A549 (cell line): ENCODE results near the gene IGFBP2. TPM values are rescaled to one million over a fixed set of nuclear protein-coding genes. Genes with fewer than 3 reads are reported as not detected.

Experiments used
- ATAC-seq, 2 experiments: fragments of 200-7000 bp in 1 of 2; fragments of >200 bp in 1 of 2; cut with Nextera tagmentation in 1 of 2; cut with Tn5 transposase in 1 of 2; 3 replicates each; pipeline versions ENCODE4 v1.8.0 to v1.9.1; 2018 to 2020; ENCODE audit warnings: mild to moderate bottlenecking in 1 of 2, moderate library complexity in 1 of 2
- CTCF ChIA-PET: fragments of 300-600 bp; sonication (Branson Sonifier 250); formaldehyde crosslinking; extraction: SDS; loops from one replicate; lab custom pipeline; 2021; ENCODE audit warnings: antibody characterized with exemption, inconsistent platforms; lab: Yijun Ruan, JAX
- POLR2A ChIA-PET: fragments of 350-600 bp; formaldehyde crosslinking; extraction: SDS; loops from one replicate; lab custom pipeline; 2021; ENCODE audit warnings: antibody characterized with exemption, inconsistent platforms; lab: Yijun Ruan, JAX
- DNase-seq, 2 experiments: peaks; one replicate each; pipeline versions ENCODE4 v3.0.0 to v3.0.0-alpha.2; 2011 to 2016; ENCODE audit warnings: low read depth in 1 of 2, low spot score in 1 of 2
- FAIRE-seq: peaks from 2 replicates; lab custom pipeline; 2011; peaks lifted over from hg19 to GRCh38; lab: Jason Lieb, UNC
- H3K27ac ChIP-seq, 2 experiments: fragments of >200 bp; sonication (Bioruptor Twin); formaldehyde crosslinking; 3 replicates each; pipeline ENCODE4 v1.5.1; 2016 to 2017
- H3K4me1 ChIP-seq: fragments of >200 bp; sonication (Bioruptor Twin); formaldehyde crosslinking; 3 replicates; pipeline ENCODE4 v1.6.1; 2016
- H3K4me2 ChIP-seq: fragments of >200 bp; sonication (Bioruptor Twin); formaldehyde crosslinking; 3 replicates; pipeline ENCODE4 v1.6.1; 2016
- H3K4me3 ChIP-seq: fragments of >200 bp; sonication (Bioruptor Twin); formaldehyde crosslinking; 3 replicates; pipeline ENCODE4 v1.5.1; 2016
- H3K9me3 ChIP-seq: fragments of >200 bp; sonication (Bioruptor Twin); formaldehyde crosslinking; 3 replicates; pipeline ENCODE4 v1.6.1; 2016
- BHLHE40 ChIP-seq: IDR thresholded peaks from 2 replicates; pipeline ENCODE4 v1.6.1; 2012; ENCODE audit warnings: low read depth, low read length, inconsistent platforms
- CBX2 ChIP-seq: fragments of 200-600 bp; sonication (generic); IDR thresholded peaks from 2 replicates; pipeline ENCODE4 v1.6.1; 2016; ENCODE audit warnings: low read depth, mild to moderate bottlenecking, borderline replicate concordance
- CEBPB ChIP-seq, 2 experiments: fragments of >200 bp in 1 of 2; sonication (Bioruptor Twin) in 1 of 2; formaldehyde crosslinking in 1 of 2; IDR thresholded peaks; 2 replicates each; pipeline ENCODE4 v1.6.1; 2012 to 2016
- CHD2 ChIP-seq: fragments of 150-350 bp; IDR thresholded peaks from 2 replicates; pipeline ENCODE4 v1.6.1; 2014; ENCODE audit warnings: low read length; ENCODE audit not compliant: partially characterized antibody
- EHMT2 ChIP-seq: fragments of 200-600 bp; sonication (generic); IDR thresholded peaks from 2 replicates; pipeline ENCODE4 v1.6.1; 2016; ENCODE audit warnings: antibody characterized with exemption, low read depth, mild to moderate bottlenecking, moderate library complexity
- ESRRA ChIP-seq: fragments of 150-350 bp; IDR thresholded peaks from 2 replicates; pipeline ENCODE4 v1.6.1; 2014; ENCODE audit warnings: mild to moderate bottlenecking, low read length, borderline replicate concordance
- FOXS1 ChIP-seq: fragments of 250-450 bp; sonication (Bioruptor Pico); IDR thresholded peaks from 2 replicates; pipeline ENCODE4 v1.5.0; 2020; ENCODE audit warnings: mild to moderate bottlenecking, moderate library complexity
- HDAC2 ChIP-seq: fragments of 200-600 bp; sonication (generic); IDR thresholded peaks from 2 replicates; pipeline ENCODE4 v1.6.1; 2016
- HEYL ChIP-seq: fragments of 250-450 bp; sonication (Bioruptor Pico); IDR thresholded peaks from 2 replicates; pipeline ENCODE4 v1.8.0; 2021; ENCODE audit warnings: mild to moderate bottlenecking, moderate library complexity
- HOXA7 ChIP-seq: fragments of 250-450 bp; sonication (Bioruptor Pico); IDR thresholded peaks from 2 replicates; pipeline ENCODE4 v1.5.0; 2020; ENCODE audit warnings: mild to moderate bottlenecking, moderate library complexity
- MAFK ChIP-seq: fragments of 450-650 bp; IDR thresholded peaks from 2 replicates; pipeline ENCODE4 v1.6.1; 2014; ENCODE audit not compliant: partially characterized antibody
- PHF8 ChIP-seq: fragments of 200-600 bp; sonication (generic); IDR thresholded peaks from 2 replicates; pipeline ENCODE4 v1.6.1; 2016; ENCODE audit warnings: low read depth, mild to moderate bottlenecking, antibody characterized with exemption, moderate library complexity, borderline replicate concordance
- POLR2AphosphoS2 ChIP-seq: conservative IDR thresholded peaks from 2 replicates; pipeline ENCODE4 v1.6.1; 2012; ENCODE audit warnings: low read length, improper control_type of control experiment, inconsistent platforms
- RARB ChIP-seq: fragments of 250-450 bp; sonication (Bioruptor Pico); IDR thresholded peaks from 2 replicates; pipeline ENCODE4 v1.8.0; 2021; ENCODE audit warnings: mild to moderate bottlenecking, moderate library complexity
- RCOR1 ChIP-seq: fragments of 150-350 bp; IDR thresholded peaks from 2 replicates; pipeline ENCODE4 v1.6.1; 2014; ENCODE audit warnings: antibody characterized with exemption, low read length, low read depth
- RFX5 ChIP-seq: fragments of 450-650 bp; IDR thresholded peaks from 2 replicates; pipeline ENCODE4 v1.7.1; 2014; ENCODE audit warnings: antibody characterized with exemption, mild to moderate bottlenecking, moderate library complexity
- SMC3 ChIP-seq: fragments of >200 bp; sonication (Bioruptor Twin); formaldehyde crosslinking; IDR thresholded peaks from 3 replicates; pipeline ENCODE4 v1.6.1; 2018; ENCODE audit warnings: inconsistent platforms
- ZFP36 ChIP-seq: fragments of 450-650 bp; IDR thresholded peaks from 2 replicates; pipeline ENCODE4 v1.6.1; 2014; ENCODE audit warnings: borderline replicate concordance; ENCODE audit not compliant: partially characterized antibody
- ZNF302 ChIP-seq: fragments of 250-450 bp; sonication (Bioruptor Pico); IDR thresholded peaks from 2 replicates; pipeline ENCODE4 v1.9.0; 2021; ENCODE audit warnings: inconsistent platforms, mild to moderate bottlenecking, moderate library complexity
- ZSCAN20 ChIP-seq: fragments of 250-450 bp; sonication (Bioruptor Pico); IDR thresholded peaks from 2 replicates; pipeline ENCODE4 v1.8.0; 2022; ENCODE audit warnings: mild to moderate bottlenecking, moderate library complexity
- WGBS: methylation state at CpG from one replicate; pipeline ENCODE4 v1.1.6; 2017; ENCODE audit errors: missing lambda C conversion rate; 5-methylcytosine and 5-hydroxymethylcytosine counted together
- polyA plus RNA-seq, 4 experiments: library from polyadenylated mRNA; depleted of rRNA in 3 of 4; stranded (reverse); fragments of >200 nt; fragmentation: RNase III in 1 of 4; extraction: RNeasy Plus Mini Kit Qiagen cat#74134 plus additional on column Dnase treatment in 1 of 4; gene quantifications; 2 replicates in 3 of 4; 3 replicates in 1 of 4; pipeline ENCODE4 v1.2.3, GENCODE V29; 2011 to 2017
- TF ChIP-seq, protein P1 (sequence below): fragments of 200-600 bp; sonication (generic); IDR thresholded peaks from 2 replicates; pipeline ENCODE4 v1.6.1; 2016; ENCODE audit warnings: antibody characterized with exemption, mild to moderate bottlenecking, moderate library complexity
- TF ChIP-seq, protein P2 (sequence below): fragments of >200 bp; sonication (Bioruptor Twin); formaldehyde crosslinking; IDR thresholded peaks from 2 replicates; pipeline ENCODE4 v1.6.1; 2016
- TF ChIP-seq, protein P3 (sequence below): fragments of 250-450 bp; sonication (Bioruptor Pico); IDR thresholded peaks from 2 replicates; pipeline ENCODE4 v1.5.0; 2021; ENCODE audit warnings: mild to moderate bottlenecking, moderate library complexity, borderline replicate concordance
- TF ChIP-seq, protein P4 (sequence below): IDR thresholded peaks from 2 replicates; pipeline ENCODE4 v1.6.1; 2012; ENCODE audit warnings: low read depth, borderline replicate concordance
- TF ChIP-seq, protein P5 (sequence below): IDR thresholded peaks from 2 replicates; pipeline ENCODE4 v1.6.1; 2012

The IGFBP2 gene
- polyA plus RNA-seq, 2 of the 4 experiments (the other 2 are of a cell fraction), result 26.1 to 34.9 TPM

DNA sequence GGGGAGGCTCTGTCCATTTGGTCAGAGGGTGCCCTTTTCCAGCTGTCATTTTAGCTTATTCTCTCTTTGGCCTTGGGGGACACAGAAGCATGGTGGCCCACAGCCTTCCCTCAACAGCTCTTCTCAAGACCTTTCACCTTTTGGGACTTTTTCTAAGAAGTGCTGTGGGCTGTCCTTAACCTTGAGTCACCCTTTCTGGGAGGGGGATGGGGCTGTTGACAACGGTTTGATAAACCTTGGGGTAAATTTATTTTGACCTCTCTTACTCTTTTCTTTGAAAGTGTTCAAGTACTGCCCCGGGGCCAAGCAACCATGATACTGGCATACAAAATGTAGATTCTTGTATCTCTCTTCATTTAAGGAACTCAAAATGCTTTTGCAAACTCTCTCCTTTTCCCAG, 48.5 kb downstream of the IGFBP2 start:
- POLR2A ChIA-PET, result no interaction called here
- Histone ChIP-seq H3K4me1 (peaks cover 21% of the 10 kb centered on the region; the same call in 2 of the 3 replicates), H3K9me3 (no peaks in the 10 kb centered on the region)
- no peak for DNase-seq
- TF ChIP-seq FOXS1 (CRISPR knock-in tag) (no peak), RARB (CRISPR knock-in tag) (no peak), CBX2 (no peak), ESRRA (no peak), HEYL (CRISPR knock-in tag) (no peak), EHMT2 (no peak)
- TF ChIP-seq, protein P1, sequence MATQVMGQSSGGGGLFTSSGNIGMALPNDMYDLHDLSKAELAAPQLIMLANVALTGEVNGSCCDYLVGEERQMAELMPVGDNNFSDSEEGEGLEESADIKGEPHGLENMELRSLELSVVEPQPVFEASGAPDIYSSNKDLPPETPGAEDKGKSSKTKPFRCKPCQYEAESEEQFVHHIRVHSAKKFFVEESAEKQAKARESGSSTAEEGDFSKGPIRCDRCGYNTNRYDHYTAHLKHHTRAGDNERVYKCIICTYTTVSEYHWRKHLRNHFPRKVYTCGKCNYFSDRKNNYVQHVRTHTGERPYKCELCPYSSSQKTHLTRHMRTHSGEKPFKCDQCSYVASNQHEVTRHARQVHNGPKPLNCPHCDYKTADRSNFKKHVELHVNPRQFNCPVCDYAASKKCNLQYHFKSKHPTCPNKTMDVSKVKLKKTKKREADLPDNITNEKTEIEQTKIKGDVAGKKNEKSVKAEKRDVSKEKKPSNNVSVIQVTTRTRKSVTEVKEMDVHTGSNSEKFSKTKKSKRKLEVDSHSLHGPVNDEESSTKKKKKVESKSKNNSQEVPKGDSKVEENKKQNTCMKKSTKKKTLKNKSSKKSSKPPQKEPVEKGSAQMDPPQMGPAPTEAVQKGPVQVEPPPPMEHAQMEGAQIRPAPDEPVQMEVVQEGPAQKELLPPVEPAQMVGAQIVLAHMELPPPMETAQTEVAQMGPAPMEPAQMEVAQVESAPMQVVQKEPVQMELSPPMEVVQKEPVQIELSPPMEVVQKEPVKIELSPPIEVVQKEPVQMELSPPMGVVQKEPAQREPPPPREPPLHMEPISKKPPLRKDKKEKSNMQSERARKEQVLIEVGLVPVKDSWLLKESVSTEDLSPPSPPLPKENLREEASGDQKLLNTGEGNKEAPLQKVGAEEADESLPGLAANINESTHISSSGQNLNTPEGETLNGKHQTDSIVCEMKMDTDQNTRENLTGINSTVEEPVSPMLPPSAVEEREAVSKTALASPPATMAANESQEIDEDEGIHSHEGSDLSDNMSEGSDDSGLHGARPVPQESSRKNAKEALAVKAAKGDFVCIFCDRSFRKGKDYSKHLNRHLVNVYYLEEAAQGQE, result no peak
- TF ChIP-seq, protein P2, sequence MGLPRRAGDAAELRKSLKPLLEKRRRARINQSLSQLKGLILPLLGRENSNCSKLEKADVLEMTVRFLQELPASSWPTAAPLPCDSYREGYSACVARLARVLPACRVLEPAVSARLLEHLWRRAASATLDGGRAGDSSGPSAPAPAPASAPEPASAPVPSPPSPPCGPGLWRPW, result no peak
- TF ChIP-seq, all 56 proteins: peak for 0
- CTCF ChIA-PET, result interaction anchor here (0.7 to 3.9 kb wide), 24 partner anchors 11 to 1074 kb away, joined by 3 to 30 read pairs (median 4); partner anchors contain the start of genes IGFBP2 and IGFBP5
- 4% methylated on average over 2 of the region's 2 CpGs for WGBS
- H3K4me2 ChIP-seq, result peak overlapping the region; percentile 63; the same call in 2 of the 3 replicates
- no peak for FAIRE-seq
- no peak overlapping the region for H3K27ac ChIP-seq
- no peak for ATAC-seq
- no peak overlapping the region for H3K4me3 ChIP-seq

DNA sequence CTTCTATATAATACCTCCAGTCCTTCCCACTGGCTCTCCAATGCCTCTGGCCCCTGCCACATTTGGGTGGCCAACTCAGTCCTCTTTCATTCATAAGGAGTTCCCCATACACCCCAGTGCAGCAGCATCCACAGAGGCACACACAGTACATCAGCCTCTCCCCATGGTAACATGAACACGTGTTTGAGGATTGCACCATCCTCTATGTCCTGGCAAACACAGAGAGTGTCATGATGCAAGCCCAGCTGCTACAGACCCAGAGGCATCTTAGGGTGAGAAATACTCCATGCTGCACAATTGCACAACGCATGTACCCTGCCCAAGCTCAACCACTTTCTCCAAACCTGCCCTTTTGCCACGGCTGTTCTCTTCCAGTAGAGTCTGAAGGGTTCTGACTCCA, 50.6 kb downstream of the IGFBP2 start:
- H3K9me3 ChIP-seq, result no peaks in the 10 kb centered on the region
- peak overlapping the region; percentile 18 to 44; a peak in 2 of 6 replicates for H3K27ac ChIP-seq
- POLR2A ChIA-PET, result no interaction called here
- no peak overlapping the region for H3K4me3 ChIP-seq
- H3K4me1 ChIP-seq, result peaks cover 21% of the 10 kb centered on the region; the same call in 2 of the 3 replicates
- FAIRE-seq (no peak), DNase-seq (peak in 1 of 2 experiments; percentile 66), ATAC-seq (peak; percentile 47 to 79)
- peak overlapping the region; percentile 36; the same call in 2 of the 3 replicates for H3K4me2 ChIP-seq
- TF ChIP-seq ZFP36, result no peak
- no peak for TF ChIP-seq BHLHE40
- TF ChIP-seq CEBPB (IDR thresholded peaks at IDR 0.05), result peak; percentile 69 to 90
- TF ChIP-seq, protein P2, result peak; percentile 61; the same call in 1 of the 2 replicates
- 10% methylated on average over 2 of the region's 3 CpGs for WGBS
- CTCF ChIA-PET, result interaction anchor here (1.0 to 3.9 kb wide), 5 partner anchors 14 to 827 kb away, joined by 3 to 17 read pairs (median 4); no protein-coding TSS in a partner anchor

DNA sequence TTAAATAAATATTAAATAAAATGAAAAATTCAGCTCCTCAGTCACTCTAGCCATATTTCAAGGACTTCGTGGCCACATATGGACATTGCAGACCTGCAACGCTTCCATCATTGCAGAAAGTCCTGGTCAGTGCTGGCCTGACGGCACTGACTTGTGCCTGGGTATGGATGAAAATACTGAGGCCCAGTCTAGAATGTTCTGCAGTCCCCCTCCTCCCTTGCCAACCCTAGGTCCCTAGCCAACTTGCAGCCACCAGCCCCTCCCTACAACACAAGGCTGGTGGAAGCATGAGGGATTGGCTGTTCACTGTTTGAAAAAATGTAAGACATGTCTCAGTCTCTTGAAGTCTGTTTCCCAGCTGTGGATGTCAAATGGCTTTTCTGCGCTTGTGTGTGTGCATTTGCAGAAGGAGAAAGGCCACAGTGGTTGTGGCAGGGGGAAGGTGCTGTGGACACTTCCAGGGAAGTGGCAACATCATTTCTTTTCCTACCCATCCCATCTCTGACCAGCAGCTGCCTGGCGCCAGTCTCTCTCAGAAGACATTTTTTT, 52.2 kb downstream of the IGFBP2 start:
- 68% methylated on average over 5 of the region's 5 CpGs for WGBS
- Histone ChIP-seq H3K4me3 (no peak overlapping the region), H3K4me2 (no peak overlapping the region), H3K4me1 (peaks cover 21% of the 10 kb centered on the region; the same call in 2 of the 3 replicates), H3K27ac (no peak overlapping the region), H3K9me3 (no peaks in the 10 kb centered on the region)
- CTCF ChIA-PET, result interaction anchor here (0.6 to 3.7 kb wide), 5 partner anchors 9 to 1028 kb away, joined by 3 to 19 read pairs (median 6); no protein-coding TSS in a partner anchor
- POLR2A ChIA-PET, result no interaction called here
- ATAC-seq, result no peak
- DNase-seq, result no peak
- FAIRE-seq, result no peak
- TF ChIP-seq RFX5 (no peak), PHF8 (no peak), POLR2AphosphoS2 (no peak), BHLHE40 (no peak), CHD2 (no peak), MAFK (no peak), CBX2 (no peak), HEYL (CRISPR knock-in tag) (no peak), ZNF302 (no peak), HOXA7 (CRISPR knock-in tag) (no peak), ZSCAN20 (CRISPR knock-in tag) (no peak), FOXS1 (CRISPR knock-in tag) (no peak), SMC3 (no peak), RCOR1 (no peak), HDAC2 (no peak)
- TF ChIP-seq, protein P3, sequence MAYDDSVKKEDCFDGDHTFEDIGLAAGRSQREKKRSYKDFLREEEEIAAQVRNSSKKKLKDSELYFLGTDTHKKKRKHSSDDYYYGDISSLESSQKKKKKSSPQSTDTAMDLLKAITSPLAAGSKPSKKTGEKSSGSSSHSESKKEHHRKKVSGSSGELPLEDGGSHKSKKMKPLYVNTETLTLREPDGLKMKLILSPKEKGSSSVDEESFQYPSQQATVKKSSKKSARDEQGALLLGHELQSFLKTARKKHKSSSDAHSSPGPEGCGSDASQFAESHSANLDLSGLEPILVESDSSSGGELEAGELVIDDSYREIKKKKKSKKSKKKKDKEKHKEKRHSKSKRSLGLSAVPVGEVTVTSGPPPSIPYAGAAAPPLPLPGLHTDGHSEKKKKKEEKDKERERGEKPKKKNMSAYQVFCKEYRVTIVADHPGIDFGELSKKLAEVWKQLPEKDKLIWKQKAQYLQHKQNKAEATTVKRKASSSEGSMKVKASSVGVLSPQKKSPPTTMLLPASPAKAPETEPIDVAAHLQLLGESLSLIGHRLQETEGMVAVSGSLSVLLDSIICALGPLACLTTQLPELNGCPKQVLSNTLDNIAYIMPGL, result no peak
- TF ChIP-seq, protein P4, sequence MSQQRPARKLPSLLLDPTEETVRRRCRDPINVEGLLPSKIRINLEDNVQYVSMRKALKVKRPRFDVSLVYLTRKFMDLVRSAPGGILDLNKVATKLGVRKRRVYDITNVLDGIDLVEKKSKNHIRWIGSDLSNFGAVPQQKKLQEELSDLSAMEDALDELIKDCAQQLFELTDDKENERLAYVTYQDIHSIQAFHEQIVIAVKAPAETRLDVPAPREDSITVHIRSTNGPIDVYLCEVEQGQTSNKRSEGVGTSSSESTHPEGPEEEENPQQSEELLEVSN, result no peak
- TF ChIP-seq, protein P5, sequence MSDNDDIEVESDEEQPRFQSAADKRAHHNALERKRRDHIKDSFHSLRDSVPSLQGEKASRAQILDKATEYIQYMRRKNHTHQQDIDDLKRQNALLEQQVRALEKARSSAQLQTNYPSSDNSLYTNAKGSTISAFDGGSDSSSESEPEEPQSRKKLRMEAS, result no peak
